Lung microvascular endothelial cell (primary cell): ENCODE results near the gene KRTAP10-10. TPM values are rescaled to one million over a fixed set of nuclear protein-coding genes. Genes with fewer than 3 reads are reported as not detected.
"Not testable (repeated sequence)": the region's sequence is repeated elsewhere in the genome, so short reads cannot be mapped to it uniquely, and the experiment has no call there.

ENCODE experiments used
- DNase-seq, 2 donors: peaks; one replicate each; pipeline versions ENCODE4 v3.0.0 to v3.0.0-alpha.2; 2010; ENCODE audit warnings: low read depth in 2 of 2
- total RNA-seq: library from RNA; depleted of rRNA; stranded (reverse); fragments of >200 nt; gene quantifications from 2 replicates; pipeline ENCODE4 v1.2.1, GENCODE V29; 2014

KRTAP10-10 gene
- total RNA-seq, 1 donor from 2014 or later: not detected

GRCh38 chr21:44602463-44602850, 34.7 kb upstream of the KRTAP10-10 start:
- no peak for DNase-seq

DNA sequence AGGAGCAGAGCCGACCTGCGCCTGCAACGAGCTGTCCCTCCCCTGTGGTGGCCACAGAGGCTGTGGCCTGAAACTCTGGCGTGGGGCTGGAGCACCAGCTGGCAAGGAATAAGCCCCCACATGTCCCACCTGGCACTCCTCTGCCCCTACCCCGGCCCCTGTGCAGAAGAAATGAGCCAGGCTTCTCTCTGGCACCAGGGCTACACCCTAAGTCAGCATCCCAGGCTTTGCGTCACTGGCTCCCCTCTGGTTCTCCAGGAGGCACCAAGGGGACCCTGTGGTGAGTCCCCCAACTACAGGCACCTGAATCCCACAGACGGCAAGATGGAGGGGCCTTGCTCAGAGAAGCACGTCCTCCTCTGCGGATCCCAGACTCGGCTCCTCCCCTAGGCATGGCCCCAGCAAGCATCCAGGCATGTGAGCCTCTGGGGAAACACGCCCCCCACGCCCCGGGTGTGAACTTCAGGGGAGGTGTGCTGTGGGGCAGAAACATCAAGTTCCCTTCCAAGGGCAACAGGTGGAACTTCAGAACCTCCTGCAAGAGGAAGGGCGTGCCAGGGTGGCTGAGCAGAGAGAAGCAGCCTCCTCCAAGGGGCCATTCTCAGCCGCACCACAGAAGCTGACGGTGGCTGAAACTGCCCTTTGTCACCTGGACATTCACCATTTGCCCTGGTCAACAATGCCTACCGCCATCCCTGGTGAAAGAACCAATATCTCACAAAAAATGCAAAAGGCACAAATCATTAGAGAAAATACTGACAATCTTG, 33.9 kb upstream of the KRTAP10-10 start:
- no peak for DNase-seq

DNA sequence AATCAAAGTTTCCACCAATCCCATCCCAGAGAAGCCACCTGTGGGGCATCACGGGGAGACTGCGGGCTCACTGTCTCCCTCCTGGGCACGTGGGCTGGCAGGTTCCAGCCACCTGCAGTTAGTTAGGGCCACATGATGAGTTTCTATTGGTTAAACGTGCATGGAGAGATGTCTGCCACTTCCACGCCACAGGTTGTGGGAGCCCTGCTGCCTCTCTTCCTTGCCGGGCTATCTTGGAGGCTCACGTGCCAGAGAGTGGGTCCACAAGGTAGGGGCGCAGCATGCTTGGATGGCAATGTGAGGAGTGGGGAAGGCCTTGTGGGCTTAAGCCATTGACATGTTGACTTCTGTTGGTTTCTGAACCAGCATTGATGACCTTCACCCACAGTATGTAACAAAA, 33.2 kb upstream of the KRTAP10-10 start:
- DNase-seq: no peak

GRCh38 chr21:44606495-44606894, 30.7 kb upstream of the KRTAP10-10 start:
- no peak for DNase-seq

DNA sequence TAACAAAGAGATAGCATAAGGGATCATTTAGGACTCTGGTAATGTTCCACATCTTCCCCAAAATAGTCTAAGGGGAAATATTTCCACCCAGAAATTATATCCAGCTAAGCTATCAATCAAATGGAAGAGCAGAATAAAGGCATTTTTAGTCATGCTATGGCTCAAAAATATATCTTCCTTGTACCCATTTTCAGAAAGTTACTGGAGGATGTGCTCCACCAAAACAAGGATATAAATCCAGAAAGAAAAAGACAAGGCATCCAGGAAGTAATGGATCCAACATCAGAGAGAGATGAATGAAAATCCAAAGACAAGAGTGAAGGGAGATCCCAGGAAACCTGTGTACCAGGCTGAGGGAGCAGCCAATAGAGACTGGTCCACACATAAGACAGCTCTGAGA, 28.0 kb upstream of the KRTAP10-10 start:
- DNase-seq: no peak

- not testable (repeated sequence) for DNase-seq
These were observed 26.9 kb upstream of the KRTAP10-10 start for GRCh38 chr21:44610157-44610843.

DNA sequence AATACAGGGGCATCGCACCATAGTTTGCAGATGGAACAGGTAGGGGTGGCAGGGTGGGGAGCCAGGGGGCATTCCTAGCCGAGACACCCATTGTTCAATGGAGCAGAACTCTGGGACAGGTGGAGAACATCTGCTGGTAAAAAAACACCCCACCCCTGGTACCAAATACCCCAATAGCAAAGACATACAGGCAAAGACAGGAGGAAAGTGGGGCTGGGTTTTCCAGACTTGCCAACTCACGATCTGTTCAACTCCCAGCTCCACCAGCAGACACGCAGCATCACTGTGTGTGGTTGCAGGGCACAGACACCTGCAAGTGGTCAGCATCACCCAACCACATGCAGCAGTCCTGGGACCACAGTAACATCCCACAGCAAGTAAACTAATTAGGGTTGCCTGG, 25.6 kb upstream of the KRTAP10-10 start:
- DNase-seq: no peak

DNA sequence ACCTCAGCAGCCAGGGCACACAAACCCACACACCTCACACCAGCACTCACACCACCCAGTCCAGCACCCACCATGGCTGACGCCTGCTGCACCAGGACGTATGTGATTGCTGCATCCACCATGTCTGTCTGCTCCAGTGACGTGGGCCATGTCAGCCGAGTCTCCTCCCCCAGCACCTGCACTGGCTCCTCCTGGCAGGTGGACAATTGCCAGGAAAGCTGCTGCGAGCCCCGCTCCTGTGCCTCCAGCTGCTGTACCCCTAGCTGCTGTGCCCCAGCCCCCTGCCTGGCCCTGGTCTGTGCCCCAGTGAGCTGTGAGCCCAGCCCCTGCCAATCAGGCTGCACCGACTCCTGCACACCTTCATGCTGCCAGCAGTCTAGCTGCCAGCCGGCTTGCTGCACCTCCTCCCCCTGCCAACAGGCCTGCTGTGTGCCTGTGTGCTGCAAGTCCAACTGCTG, 25.1 kb upstream of the KRTAP10-10 start, which contains the start of gene KRTAP10-8:
TSS of gene KRTAP10-8 (plus strand) at position 51 of the 458 bp plus-strand sequence. CDS start at position 73, 22 bp downstream.
- no peak for DNase-seq

DNA sequence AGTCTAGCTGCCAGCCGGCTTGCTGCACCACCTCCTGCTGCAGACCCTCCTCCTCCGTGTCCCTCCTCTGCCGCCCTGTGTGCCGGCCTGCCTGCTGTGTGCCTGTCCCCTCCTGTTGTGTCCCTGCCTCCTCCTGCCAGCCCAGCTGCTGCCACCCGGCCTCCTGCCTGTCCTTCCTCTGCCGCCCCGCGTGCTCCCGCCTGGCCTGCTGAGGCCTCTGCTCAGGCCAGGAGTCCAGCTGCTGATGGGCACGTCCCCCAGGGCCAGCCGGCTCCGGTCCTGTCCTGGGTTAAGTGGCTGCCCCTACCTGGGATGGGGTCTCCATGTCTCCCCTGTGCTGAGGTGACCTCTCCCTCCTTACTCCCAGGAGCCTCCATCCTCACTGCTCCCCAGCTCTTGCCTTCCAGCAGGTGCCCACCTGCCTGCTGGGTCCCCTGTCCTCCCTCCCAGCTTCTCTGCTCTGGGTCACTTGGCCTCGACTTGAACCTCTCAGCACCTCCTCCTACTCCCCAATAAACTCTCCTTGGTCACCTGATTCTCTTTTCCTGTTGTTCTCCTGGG, 24.4 kb upstream of the KRTAP10-10 start:
- no peak for DNase-seq

GRCh38 chr21:44613386-44614155, 23.6 kb upstream of the KRTAP10-10 start:
- no peak for DNase-seq

DNA sequence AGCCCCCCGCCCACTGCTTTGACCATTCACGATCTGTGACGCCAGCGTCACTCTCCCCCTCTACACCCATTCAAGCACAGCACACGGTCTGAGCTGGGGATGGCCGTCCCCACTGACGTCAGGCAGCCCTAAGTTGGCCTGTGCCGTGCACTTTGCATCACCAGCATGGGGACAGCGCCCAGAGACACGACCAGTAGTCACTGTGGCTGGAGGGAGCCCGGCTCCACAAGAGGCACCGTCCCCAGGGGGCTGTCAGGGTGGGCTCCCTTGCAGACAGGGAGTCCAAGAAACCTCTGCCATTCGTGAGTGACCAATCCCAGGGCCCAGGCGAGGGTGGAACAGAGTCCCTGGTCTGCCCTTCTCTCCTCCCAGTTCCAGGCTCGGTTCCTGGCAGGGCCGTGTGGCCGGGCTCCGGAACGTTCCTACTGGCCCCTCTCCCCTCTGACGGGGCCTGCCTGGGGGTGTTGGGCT, 23.0 kb upstream of the KRTAP10-10 start:
- DNase-seq: no peak

DNA sequence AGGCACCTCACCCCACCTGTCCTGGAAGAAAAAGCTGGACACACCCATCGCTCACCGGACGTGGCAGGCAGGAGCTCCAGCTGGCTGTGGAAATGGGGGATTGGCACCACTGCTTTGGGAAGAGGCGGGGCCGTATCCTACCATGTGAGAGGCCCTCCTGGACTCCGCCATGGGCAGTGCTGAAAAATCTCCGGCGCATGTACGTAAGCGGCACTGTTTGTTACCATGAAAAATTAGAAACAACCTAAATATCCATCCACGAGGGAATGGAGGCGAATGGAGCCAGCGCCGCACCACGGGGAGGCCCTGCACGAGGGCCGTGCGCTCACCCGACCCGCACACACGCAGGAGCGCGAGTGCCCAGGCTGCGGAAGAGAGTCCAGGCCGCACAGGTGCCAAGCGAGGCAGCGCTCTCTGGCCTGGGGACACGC, 22.2 kb upstream of the KRTAP10-10 start:
- no peak for DNase-seq

DNA sequence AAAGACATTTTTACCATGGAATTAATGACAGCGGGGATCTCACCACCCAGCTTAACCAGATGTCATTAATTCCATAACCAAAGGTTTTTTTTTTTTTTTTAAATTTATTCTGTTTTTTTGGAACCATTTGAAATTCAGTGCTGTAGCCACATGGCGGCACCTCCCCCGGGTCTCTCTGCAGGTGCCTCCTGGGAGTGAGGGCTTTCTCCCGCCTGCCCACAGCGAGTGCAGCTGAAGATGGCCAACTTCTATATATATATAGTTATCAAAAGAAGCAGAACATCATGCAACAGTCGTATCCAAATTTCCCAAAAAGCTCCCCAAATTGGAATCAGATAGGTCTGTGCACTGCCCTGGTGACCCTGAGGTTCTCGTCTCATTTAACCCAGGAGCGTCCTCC, 21.7 kb upstream of the KRTAP10-10 start:
- no peak for DNase-seq

- DNase-seq: no peak
These were observed 21.1 kb upstream of the KRTAP10-10 start for GRCh38 chr21:44615911-44616590.

DNA sequence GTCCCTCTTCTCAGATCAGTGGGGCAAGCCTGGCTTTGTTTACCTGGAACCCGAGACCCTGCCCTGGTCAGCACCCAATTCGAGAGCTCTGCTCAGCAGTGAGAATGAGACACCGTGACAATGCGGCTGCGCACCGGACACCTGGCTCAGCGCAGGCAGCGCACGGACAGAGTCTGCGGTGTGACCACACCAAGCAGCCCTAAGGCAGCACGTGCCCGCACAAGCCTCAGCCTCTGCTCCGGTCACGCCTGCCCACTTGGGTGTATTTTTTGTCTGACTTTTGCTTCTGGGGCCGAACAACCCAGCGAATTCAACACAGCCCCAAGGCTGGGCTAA, 20.6 kb upstream of the KRTAP10-10 start:
- DNase-seq: no peak

- no peak for DNase-seq
These were observed 20.1 kb upstream of the KRTAP10-10 start for GRCh38 chr21:44617071-44617501.

- DNase-seq: peak; percentile 47 to 57
These were observed 18.7 kb upstream of the KRTAP10-10 start for GRCh38 chr21:44618504-44618903.

DNA sequence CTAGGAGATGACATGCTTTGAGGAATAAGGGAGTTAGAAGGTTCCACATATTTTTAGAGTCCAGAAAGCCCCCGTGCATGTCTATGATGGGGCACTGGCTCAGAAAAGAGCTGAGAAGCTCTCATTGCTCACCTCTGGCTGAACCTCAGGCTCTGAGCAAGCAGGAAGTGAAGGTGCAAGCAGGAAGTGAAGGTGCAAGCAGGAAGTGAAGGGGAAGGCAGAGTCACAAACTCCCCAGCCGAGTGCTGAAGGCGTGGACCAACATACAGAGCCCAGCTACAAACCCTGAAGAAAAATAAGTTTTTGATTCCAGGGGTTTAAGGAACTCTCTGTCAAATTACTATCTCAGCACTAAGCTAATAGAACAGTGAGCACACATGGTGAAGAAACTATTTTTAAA, 18.2 kb upstream of the KRTAP10-10 start:
- peak in 1 of 2 donors; percentile 13 for DNase-seq

- DNase-seq: no peak
These were observed 17.3 kb upstream of the KRTAP10-10 start for GRCh38 chr21:44619886-44620285.

DNA sequence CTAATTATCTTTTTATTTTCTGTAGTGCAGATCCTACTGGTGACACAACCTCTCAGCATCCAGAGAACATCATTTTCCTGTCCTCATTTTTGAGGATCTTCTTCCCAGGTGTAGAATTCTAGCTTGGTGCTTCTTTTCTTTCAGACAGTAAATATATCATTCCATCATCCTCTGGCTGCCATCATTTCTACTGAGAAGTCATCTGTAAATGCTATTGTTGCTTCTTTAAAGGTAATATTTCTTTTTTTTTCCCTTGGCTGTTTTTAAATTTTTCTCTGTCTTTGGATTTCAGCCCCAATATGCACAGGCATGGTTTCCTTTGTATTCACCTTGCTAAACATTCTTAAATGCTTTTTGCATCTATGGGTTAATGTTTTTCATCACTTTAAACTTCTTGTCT, 13.6 kb upstream of the KRTAP10-10 start:
- DNase-seq: no peak

GRCh38 chr21:44625756-44626155, 11.4 kb upstream of the KRTAP10-10 start:
- DNase-seq: no peak
